DOHH2 (cell line): ENCODE results near the gene ARFGEF3.

Source experiments
- H3F3A ChIP-seq: fragments of 200-600 bp; sonication (generic), shearing (Covaris generic); 2 replicates; pipeline ENCODE4 v1.6.0; 2016; ENCODE audit warnings: antibody characterized with exemption, mild to moderate bottlenecking; ENCODE audit not compliant: control insufficient read depth, insufficient read depth
- H3K27ac ChIP-seq: fragments of 200-600 bp; sonication (generic); 2 replicates; pipeline ENCODE4 v1.5.1; 2014; ENCODE audit warnings: low read depth, mild to moderate bottlenecking, low read length, moderate library complexity
- H3K27me3 ChIP-seq: fragments of 200-600 bp; sonication (generic); 2 replicates; pipeline ENCODE4 v1.6.1; 2014; ENCODE audit warnings: mild to moderate bottlenecking, low read length, mixed read lengths; ENCODE audit not compliant: control insufficient read depth
- H3K36me3 ChIP-seq: fragments of 200-600 bp; sonication (generic); 2 replicates; pipeline ENCODE4 v1.6.1; 2014; ENCODE audit warnings: mild to moderate bottlenecking, low read length, moderate library complexity, mixed read lengths; ENCODE audit not compliant: control insufficient read depth
- H3K4me1 ChIP-seq: fragments of 200-600 bp; sonication (generic); 2 replicates; pipeline ENCODE4 v1.6.1; 2014; ENCODE audit warnings: mild to moderate bottlenecking, low read length, mixed read lengths; ENCODE audit not compliant: control insufficient read depth
- H3K4me2 ChIP-seq: fragments of 200-600 bp; sonication (generic); 2 replicates; pipeline ENCODE4 v1.6.0; 2014; ENCODE audit warnings: mild to moderate bottlenecking, low read length, moderate library complexity
- H3K4me3 ChIP-seq: fragments of 200-600 bp; sonication (generic); 2 replicates; pipeline ENCODE4 v1.5.1; 2014; ENCODE audit warnings: mild to moderate bottlenecking, low read length, mixed read lengths
- H3K79me2 ChIP-seq: fragments of 200-600 bp; sonication (generic); 2 replicates; pipeline ENCODE4 v1.6.1; 2014; ENCODE audit warnings: mild to moderate bottlenecking, low read length, mixed read lengths; ENCODE audit not compliant: control insufficient read depth
- H3K9me2 ChIP-seq: fragments of 200-600 bp; sonication (generic); replicated peaks from 2 replicates; pipeline ENCODE4 v1.6.1; 2014; ENCODE audit warnings: mild to moderate bottlenecking, low read length, mixed read lengths; ENCODE audit not compliant: control insufficient read depth
- H3K9me3 ChIP-seq: fragments of 200-600 bp; sonication (generic); 2 replicates; pipeline ENCODE4 v1.6.1; 2014; ENCODE audit warnings: antibody characterized with exemption, low read length, mixed read lengths; ENCODE audit not compliant: control insufficient read depth, insufficient read depth
- H4K20me1 ChIP-seq: fragments of 200-600 bp; sonication (generic); 2 replicates; pipeline ENCODE4 v1.6.0; 2014; ENCODE audit warnings: low read depth, mild to moderate bottlenecking, antibody characterized with exemption, low read length, moderate library complexity; ENCODE audit not compliant: control insufficient read depth, insufficient read depth
- EZH2phosphoT487 ChIP-seq: fragments of 200-600 bp; sonication (generic); IDR thresholded peaks from 2 replicates; pipeline ENCODE4 v1.6.1; 2017; ENCODE audit warnings: borderline replicate concordance, mild to moderate bottlenecking, antibody characterized with exemption, low read length, moderate library complexity, mixed read lengths
- TF ChIP-seq, protein P1 (sequence below): fragments of 200-600 bp; sonication (generic); IDR thresholded peaks from one replicate; pipeline ENCODE4 v1.5.1; 2014; ENCODE audit warnings: antibody characterized with exemption, mild to moderate bottlenecking, low read depth, low read length; ENCODE audit not compliant: poor library complexity, severe bottlenecking

Gene ARFGEF3

DNA sequence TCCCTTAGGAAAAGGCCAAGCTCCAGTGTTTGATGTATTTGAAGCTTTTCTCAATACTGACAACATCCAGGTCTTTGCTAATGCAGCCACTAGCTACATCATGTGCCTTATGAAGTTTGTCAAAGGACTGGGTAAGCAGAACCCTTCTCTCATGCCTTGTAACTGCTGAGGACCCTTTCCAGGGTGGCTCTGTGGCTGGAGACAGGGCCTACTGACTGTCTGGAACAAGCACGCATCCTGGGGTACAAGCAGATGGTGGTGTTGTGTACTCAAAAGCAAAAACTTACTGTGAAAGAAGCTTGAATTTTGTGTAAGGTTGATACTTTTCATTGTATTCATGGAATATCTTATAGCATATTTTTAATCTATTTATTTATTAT lies 147.0 kb downstream of the ARFGEF3 start:
- H3K9me3 ChIP-seq: no peaks in the 10 kb centered on the region
- no peaks in the 10 kb centered on the region for H3K9me2 ChIP-seq
- H3K27ac ChIP-seq: no peak overlapping the region
- H4K20me1 ChIP-seq: no peaks in the 10 kb centered on the region
- H3F3A ChIP-seq: no peaks in the 10 kb centered on the region
- H3K4me3 ChIP-seq: no peak overlapping the region
- H3K36me3 ChIP-seq: no peaks in the 10 kb centered on the region
- H3K27me3 ChIP-seq: 0 out of 2 replicates have a peak, but pooled peaks cover 2% of the 10 kb centered on the region
- no peak overlapping the region for H3K4me2 ChIP-seq
- H3K4me1 ChIP-seq: no peaks in the 10 kb centered on the region
- H3K79me2 ChIP-seq: no peaks in the 10 kb centered on the region
- TF ChIP-seq EZH2phosphoT487: no peak
- TF ChIP-seq, protein P1, sequence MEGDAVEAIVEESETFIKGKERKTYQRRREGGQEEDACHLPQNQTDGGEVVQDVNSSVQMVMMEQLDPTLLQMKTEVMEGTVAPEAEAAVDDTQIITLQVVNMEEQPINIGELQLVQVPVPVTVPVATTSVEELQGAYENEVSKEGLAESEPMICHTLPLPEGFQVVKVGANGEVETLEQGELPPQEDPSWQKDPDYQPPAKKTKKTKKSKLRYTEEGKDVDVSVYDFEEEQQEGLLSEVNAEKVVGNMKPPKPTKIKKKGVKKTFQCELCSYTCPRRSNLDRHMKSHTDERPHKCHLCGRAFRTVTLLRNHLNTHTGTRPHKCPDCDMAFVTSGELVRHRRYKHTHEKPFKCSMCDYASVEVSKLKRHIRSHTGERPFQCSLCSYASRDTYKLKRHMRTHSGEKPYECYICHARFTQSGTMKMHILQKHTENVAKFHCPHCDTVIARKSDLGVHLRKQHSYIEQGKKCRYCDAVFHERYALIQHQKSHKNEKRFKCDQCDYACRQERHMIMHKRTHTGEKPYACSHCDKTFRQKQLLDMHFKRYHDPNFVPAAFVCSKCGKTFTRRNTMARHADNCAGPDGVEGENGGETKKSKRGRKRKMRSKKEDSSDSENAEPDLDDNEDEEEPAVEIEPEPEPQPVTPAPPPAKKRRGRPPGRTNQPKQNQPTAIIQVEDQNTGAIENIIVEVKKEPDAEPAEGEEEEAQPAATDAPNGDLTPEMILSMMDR: no peak

DNA sequence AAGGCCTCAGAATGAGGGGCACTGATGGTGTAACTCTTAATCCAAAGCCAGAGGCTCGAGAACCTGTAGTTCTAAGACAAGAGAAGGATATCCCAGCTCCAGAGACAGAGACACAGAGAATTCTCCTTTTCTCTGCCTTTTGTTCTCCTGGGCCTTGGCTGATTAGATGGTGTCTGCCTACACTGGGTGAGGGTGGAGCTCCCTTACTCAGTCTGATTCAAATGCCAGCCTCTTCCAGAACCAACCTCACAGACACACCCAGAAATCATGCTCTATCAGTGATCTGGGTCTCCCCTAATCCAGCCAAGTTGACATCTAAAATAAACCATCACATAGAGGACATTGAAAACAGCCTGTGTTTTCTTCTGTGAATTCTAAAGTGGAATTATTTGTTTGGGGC lies 148.0 kb downstream of the ARFGEF3 start:
- Histone ChIP-seq H3K36me3 (no peaks in the 10 kb centered on the region), H3K27me3 (0 out of 2 replicates have a peak, but pooled peaks cover 2% of the 10 kb centered on the region), H3K4me3 (no peak overlapping the region), H3K27ac (no peak overlapping the region), H3F3A (no peaks in the 10 kb centered on the region), H3K9me3 (no peaks in the 10 kb centered on the region), H3K4me1 (no peaks in the 10 kb centered on the region), H3K9me2 (no peaks in the 10 kb centered on the region), H3K4me2 (no peak overlapping the region), H4K20me1 (no peaks in the 10 kb centered on the region), H3K79me2 (no peaks in the 10 kb centered on the region)
- no peak for TF ChIP-seq EZH2phosphoT487
- TF ChIP-seq, protein P1: no peak

DNA sequence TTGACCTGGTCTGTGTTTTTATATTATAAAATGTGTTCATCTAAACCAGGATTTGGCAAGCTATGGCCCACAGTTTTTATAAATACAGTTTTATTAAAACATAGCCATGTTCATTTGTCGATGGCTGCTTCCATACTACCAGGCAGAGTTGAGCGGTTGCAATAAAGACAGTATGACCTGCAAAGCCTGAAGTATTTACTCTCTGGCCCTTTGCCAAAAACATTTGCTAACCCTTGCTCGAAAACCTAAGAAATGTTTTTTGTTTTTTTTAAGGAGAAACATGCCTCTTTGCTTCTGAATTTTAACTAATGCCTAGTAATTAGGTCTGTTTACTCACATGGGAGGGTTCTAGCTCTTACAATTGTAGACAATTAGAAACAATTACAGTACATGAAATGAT lies 148.6 kb downstream of the ARFGEF3 start:
- H3F3A ChIP-seq: no peaks in the 10 kb centered on the region
- H3K4me3 ChIP-seq: no peak overlapping the region
- no peaks in the 10 kb centered on the region for H3K9me3 ChIP-seq
- no peak overlapping the region for H3K4me2 ChIP-seq
- no peaks in the 10 kb centered on the region for H3K4me1 ChIP-seq
- H3K9me2 ChIP-seq: no peaks in the 10 kb centered on the region
- no peaks in the 10 kb centered on the region for H3K36me3 ChIP-seq
- no peaks in the 10 kb centered on the region for H3K79me2 ChIP-seq
- no peaks in the 10 kb centered on the region for H4K20me1 ChIP-seq
- H3K27ac ChIP-seq: no peak overlapping the region
- H3K27me3 ChIP-seq: 0 out of 2 replicates have a peak, but pooled peaks cover 2% of the 10 kb centered on the region
- TF ChIP-seq, protein P1: no peak
- TF ChIP-seq EZH2phosphoT487: no peak
